Activated T-cell treated with anti-CD3 and anti-CD28 coated beads, Interleukin-2, amount 50 U/mL, for 72 hours (primary cell): ENCODE data around the gene NFATC3. TPM values are rescaled to one million over a fixed set of nuclear protein-coding genes. Genes with fewer than 3 reads are reported as not detected.

Source experiments
- total RNA-seq, 2 donors: library from RNA; stranded (reverse); gene quantifications; one replicate each; pipeline ENCODE4 v1.2.3, GENCODE V29; 2022

The NFATC3 gene
- total RNA-seq, 2 donors from 2014 or later = 79.7 to 82.5 TPM

Other genes with a start within 250 kb of the NFATC3 start
- gene THAP11, start 243.1 kb upstream of the NFATC3 start, total RNA-seq = 10 to 100 TPM; 31.7 to 39.2 TPM
- gene NUTF2, start 238.4 kb upstream of the NFATC3 start, total RNA-seq = 10 to 100 TPM; 80.8 to 90.1 TPM
- 10 to 100 TPM; 43.6 to 59.4 TPM for gene CENPT, start 237.7 kb upstream of the NFATC3 start, total RNA-seq
- 10 to 100 TPM; 82.9 to 86.4 TPM for gene EDC4, start 212.3 kb upstream of the NFATC3 start, total RNA-seq
- gene NRN1L, start 200.5 kb upstream of the NFATC3 start, total RNA-seq = 1 to 10 TPM in 1 of 2 donors, under 1 TPM in 1; 0.60 to 1.9 TPM
- 10 to 100 TPM; 16.1 to 16.2 TPM for gene PSKH1, start 192.1 kb upstream of the NFATC3 start, total RNA-seq
- 1 to 10 TPM; 4.2 to 5.0 TPM for gene CTRL, start 153.5 kb upstream of the NFATC3 start, total RNA-seq
- 100 to 1,000 TPM; 169 to 184 TPM for gene PSMB10, start 148.5 kb upstream of the NFATC3 start, total RNA-seq
- 10 to 100 TPM; 12.3 to 20.1 TPM for gene LCAT, start 141.2 kb upstream of the NFATC3 start, total RNA-seq
- 10 to 100 TPM; 32.6 to 34.7 TPM for gene SLC12A4, start 116.7 kb upstream of the NFATC3 start, total RNA-seq
- under 1 TPM; 0.12 to 0.16 TPM for gene DPEP3, start 104.9 kb upstream of the NFATC3 start, total RNA-seq
- 10 to 100 TPM; 11.4 to 11.6 TPM for gene DPEP2, start 85.9 kb upstream of the NFATC3 start, total RNA-seq
- not detected for gene DPEP2NB, start 69.5 kb upstream of the NFATC3 start, total RNA-seq
- gene DDX28, start 62.1 kb upstream of the NFATC3 start, total RNA-seq = 10 to 100 TPM; 12.6 to 13.4 TPM
- gene DUS2, start 62.1 kb upstream of the NFATC3 start, total RNA-seq = 10 to 100 TPM; 21.4 to 22.4 TPM
- under 1 TPM; 0.31 to 0.63 TPM for gene ESRP2, start 150.8 kb downstream of the NFATC3 start, total RNA-seq
- gene PLA2G15, start 160.0 kb downstream of the NFATC3 start, total RNA-seq = 1 to 10 TPM; 6.1 to 7.6 TPM
- gene SLC7A6, start 179.2 kb downstream of the NFATC3 start, total RNA-seq = 100 to 1,000 TPM in 1 of 2 donors, 10 to 100 TPM in 1; 99.8 to 131 TPM
- 10 to 100 TPM; 21.9 to 25.8 TPM for gene SLC7A6OS, start 225.6 kb downstream of the NFATC3 start, total RNA-seq
- 10 to 100 TPM; 71.2 to 75.9 TPM for gene PRMT7, start 225.6 kb downstream of the NFATC3 start, total RNA-seq